ENCODE results near the gene EPHA6.

DNA sequence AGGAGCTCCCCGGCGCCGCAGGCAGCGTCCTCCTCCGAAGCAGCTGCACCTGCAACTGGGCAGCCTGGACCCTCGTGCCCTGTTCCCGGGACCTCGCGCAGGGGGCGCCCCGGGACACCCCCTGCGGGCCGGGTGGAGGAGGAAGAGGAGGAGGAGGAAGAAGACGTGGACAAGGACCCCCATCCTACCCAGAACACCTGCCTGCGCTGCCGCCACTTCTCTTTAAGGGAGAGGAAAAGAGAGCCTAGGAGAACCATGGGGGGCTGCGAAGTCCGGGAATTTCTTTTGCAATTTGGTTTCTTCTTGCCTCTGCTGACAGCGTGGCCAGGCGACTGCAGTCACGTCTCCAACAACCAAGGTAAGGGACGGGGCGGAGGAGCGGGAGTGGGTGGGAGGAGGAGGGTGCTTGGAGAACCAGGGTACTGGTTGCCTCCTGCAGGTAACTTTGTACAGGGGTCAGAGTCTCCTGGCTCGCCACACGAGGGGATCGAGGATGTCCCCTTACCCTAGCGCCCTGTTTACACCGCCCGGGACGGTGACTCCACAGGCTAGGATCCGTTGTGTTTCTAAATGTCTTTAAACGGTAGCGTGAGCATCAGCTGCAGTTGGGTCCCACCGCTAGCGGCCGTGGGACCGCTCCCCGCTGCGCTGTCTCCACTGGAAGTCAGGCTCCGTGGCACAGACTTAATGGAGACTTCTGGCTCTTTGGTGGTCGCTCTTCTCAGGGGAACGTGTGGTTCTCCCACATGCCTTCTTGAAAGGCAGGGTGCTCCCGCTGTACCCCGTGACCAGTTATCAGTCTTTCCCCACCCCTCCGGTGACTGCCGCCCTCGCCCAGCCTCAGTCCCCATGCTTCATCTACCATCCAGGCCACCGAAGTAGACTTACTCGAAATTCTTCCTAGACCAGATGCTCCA lies 515 bp downstream of the EPHA6 start:
- TF ChIP-seq, protein P1, sequence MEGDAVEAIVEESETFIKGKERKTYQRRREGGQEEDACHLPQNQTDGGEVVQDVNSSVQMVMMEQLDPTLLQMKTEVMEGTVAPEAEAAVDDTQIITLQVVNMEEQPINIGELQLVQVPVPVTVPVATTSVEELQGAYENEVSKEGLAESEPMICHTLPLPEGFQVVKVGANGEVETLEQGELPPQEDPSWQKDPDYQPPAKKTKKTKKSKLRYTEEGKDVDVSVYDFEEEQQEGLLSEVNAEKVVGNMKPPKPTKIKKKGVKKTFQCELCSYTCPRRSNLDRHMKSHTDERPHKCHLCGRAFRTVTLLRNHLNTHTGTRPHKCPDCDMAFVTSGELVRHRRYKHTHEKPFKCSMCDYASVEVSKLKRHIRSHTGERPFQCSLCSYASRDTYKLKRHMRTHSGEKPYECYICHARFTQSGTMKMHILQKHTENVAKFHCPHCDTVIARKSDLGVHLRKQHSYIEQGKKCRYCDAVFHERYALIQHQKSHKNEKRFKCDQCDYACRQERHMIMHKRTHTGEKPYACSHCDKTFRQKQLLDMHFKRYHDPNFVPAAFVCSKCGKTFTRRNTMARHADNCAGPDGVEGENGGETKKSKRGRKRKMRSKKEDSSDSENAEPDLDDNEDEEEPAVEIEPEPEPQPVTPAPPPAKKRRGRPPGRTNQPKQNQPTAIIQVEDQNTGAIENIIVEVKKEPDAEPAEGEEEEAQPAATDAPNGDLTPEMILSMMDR (IDR thresholded peaks at IDR 0.05): no peak
- TF ChIP-seq EZH2 (IDR thresholded peaks at IDR 0.05; ENCODE audit: borderline replicate concordance, insufficient read depth, low read depth, low read length, poor library complexity, severe bottlenecking): no peak

All from B cell (primary cell).